ENCODE measurements around the gene ZC2HC1B.
"Not testable (repeated sequence)": the region's sequence is repeated elsewhere in the genome, so short reads cannot be mapped to it uniquely, and the experiment has no call there.

The ZC2HC1B gene

GRCh38 chr6:143871202-143871730 lies 7.0 kb downstream of the ZC2HC1B start:
- not testable (repeated sequence) for DNase-seq

DNA sequence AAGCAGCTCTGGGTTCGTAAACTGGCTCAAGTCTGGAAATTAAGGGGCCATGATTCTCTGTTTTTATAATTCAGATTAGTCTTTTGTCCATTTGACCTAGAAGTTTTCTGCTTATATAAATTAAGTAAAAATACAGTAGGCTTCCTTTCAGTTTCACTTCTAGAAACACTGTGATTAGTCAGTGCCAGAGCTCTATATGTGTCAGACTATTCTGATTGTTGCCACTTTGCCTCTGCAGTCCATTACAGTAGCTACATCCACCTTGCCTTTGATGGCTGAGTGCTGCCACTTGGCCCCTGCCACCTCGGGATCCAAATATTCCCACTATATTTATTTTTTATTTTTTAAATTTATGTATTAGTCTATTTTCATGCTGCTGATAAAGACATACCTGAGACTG lies 7.9 kb downstream of the ZC2HC1B start:
- no peak for DNase-seq

GRCh38 chr6:143873600-143873999 lies 9.3 kb downstream of the ZC2HC1B start:
- not testable (repeated sequence) for DNase-seq

- not testable (repeated sequence) for DNase-seq
These were observed 10.2 kb downstream of the ZC2HC1B start for GRCh38 chr6:143874503-143874902.

- DNase-seq, result no peak
These were observed 13.5 kb downstream of the ZC2HC1B start for GRCh38 chr6:143877584-143878271.

DNA sequence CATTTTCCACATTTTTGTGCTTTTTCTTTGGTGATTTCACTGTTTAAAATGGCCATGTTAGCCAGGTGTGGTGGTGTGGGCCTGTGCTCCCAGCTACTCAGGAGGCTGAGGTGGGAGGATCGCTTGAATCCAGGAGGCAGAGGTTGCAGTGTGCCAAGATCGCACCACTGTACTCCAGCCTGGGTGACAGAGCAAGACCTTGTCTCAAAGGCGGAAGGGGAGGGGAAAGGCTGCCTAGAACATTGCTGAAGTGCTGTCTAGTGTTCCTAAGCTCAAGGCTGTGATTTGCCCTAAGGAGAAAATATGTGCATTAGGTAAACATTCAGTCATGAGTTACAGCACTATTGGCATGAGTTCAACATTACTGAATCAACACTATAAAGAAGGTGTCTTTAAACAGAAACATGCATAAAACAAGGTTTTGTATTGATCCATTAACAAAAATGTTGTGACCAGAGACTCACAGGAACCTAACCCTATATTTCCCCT lies 14.0 kb downstream of the ZC2HC1B start:
- no peak for DNase-seq

GRCh38 chr6:143880412-143880811 lies 16.1 kb downstream of the ZC2HC1B start:
- DNase-seq, result no peak

DNA sequence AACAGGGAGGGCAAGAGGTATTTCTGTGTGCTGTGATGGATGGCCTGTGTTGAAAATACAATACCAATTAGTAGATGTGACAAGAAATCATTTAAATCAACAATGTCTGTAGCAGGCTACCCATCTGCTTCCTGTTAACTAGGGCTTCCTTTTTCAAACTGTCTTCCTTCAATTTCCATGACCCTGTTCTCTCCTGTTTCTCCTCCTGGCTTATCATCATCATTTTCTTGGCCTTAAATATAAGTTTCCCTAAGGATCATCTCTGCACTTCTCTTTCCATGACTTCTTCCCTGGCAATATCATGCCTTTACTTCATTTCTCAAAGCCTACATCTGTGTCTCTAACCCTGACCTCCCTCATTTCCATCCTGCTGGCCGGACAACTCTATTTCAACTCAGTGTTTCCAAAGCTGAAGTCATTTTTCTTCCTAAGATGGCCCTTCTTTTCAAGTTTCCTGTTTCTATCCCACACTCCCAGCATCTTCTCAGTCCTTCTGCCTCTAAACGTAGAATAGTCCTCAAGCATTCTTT lies 18.2 kb downstream of the ZC2HC1B start:
- no peak for DNase-seq

DNA sequence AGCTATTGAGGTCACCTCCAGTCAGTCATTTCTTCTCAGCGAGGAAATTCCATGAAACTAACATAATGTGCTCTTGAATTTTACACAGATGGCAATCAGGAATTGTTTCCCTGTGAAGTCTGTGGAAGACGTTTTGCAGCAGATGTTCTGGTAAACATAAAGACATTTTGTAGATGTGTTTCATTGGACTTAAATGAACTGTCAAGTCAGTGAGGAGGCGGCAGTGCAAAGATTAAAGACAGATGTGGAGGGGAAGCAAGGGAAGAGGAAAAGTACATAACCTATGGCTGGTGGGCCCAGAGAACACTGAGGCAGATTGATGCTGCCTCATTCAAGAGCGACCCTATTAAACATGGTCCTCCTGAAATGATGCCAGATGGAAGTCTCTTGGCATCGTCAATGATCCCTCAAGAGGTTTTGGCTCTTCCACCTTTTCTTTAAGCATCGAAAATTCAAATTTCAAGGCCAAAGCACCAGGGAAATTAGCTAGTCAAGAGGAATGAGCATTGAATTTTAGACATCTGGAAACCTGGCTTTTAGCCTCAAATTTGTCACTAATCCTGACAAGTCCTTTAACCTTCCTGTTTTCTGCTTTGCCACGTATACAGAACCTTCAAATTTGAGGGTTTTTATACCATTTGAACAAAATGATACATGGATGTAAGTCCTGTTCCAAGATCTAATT lies 20.1 kb downstream of the ZC2HC1B start:
- no peak for DNase-seq

DNA sequence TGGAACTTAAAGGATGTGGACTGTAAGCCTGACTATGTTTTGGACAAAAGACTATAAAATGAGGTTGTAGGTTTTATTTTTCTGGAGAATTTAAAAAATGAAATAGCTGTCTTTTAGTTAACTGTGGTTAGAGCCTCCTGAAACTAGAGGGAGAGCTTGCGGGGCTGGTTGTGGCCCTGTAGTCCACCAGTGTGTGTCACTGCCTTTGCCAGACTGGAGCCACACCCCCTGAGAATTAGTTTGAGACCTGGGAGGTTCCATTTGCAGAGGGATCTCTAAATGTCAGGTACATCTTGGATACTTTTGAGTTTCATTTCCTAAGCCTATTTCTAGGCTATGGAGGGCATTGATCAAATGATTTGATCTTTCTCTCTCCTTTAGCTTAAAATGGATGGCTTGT lies 20.8 kb downstream of the ZC2HC1B start:
- DNase-seq, result no peak

GRCh38 chr6:143894655-143895054 lies 30.4 kb downstream of the ZC2HC1B start:
- DNase-seq, result no peak

DNA sequence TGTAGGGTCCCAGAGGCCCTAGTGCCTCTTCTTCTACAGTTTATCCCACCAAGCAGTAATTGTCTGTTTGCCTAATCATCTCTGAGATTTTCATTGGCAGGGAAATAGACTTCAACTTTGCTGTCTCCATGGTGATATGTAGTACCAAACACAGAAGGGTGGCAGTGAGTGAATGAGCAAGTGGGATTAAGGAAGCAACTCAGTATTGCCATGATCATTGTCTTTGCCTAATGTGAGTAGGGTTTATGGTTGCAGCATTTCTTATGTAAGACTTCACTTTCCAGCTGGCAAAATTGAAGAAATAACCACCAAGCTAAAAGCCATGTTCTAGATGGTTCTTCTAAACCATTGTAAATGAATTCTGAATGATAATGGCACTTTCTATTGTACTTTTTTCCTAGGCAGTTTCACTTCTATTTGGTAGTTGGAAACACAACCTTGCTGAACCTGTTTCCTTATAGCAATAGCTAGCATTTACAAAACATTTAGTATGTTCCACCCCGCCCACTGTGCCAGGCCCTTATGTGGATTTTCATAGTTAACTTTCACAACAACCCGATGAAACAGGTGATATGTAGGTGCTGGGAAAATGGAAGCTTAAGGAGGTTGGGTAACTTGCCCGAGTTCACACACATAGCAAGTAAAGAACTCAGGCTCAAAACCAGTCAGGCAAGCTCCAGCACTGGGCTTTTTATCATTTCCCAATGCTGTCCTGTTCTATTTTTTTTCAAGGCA lies 32.0 kb downstream of the ZC2HC1B start:
- no peak for DNase-seq

DNA sequence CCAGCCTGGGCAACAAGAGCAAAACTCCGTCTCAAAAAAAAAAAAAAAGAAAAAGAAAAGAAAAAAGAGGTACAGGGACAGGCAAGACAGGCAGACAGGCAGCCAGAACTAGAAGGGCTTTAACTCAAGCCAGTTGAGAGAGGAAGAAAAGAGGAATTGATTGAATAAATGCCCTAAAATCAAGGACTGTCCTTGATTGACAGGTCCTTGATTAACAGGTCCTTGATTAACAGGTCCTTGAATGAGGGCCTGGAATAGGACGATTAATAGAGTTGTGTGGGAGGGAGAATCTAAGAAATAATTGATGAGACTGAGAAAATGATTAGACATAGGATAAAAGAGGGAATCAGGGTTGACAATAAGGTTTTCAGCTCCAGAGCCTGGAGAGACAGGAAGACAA lies 36.1 kb downstream of the ZC2HC1B start:
- DNase-seq, result no peak

GRCh38 chr6:143901885-143902750 lies 37.8 kb downstream of the ZC2HC1B start:
- DNase-seq, result no peak

DNA sequence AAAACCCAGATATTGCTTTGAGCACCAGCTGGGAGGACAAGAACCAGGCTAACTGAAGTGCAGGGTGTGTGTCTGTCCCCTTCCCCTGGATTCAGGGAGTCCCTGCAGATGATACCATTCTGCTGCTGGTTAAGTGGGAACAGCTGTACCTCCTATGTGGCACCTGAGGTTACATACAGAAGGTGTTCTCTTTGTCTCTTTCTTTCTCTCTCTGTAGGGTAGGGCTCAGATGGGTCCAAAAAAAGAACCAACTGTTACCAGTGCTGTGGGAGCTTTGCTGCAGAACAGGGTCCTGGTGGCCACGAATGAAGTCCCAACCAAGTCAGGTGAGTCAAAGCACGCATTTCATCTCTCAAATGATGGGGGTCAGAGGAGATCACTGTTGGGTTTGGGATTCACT lies 38.6 kb downstream of the ZC2HC1B start:
- no peak for DNase-seq

GRCh38 chr6:143911028-143911427 lies 46.8 kb downstream of the ZC2HC1B start:
- DNase-seq, result no peak

GRCh38 chr6:143912671-143913070 lies 48.4 kb downstream of the ZC2HC1B start:
- DNase-seq, result no peak

DNA sequence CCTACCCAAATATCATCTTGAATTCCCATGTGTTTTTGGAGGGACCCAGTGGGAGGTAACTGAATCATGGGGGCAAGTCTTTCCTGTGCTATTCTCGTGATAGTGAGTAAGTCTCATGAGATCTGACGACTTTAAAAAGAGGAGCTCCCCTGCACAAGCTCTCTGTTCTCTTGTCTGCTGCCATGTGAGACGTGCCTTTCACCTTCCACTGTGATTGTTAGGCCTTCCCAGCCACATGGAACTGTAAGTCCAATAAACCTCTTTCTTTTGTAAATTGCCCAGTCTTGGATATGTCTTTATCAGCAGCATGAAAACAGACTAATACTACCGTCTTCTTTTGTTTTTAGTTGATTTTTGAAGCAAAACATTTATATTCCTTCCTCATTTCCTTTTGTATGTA lies 52.8 kb downstream of the ZC2HC1B start:
- DNase-seq, result not testable (repeated sequence)

- DNase-seq, result no peak
These were observed 64.6 kb downstream of the ZC2HC1B start for GRCh38 chr6:143928853-143929252.

DNA sequence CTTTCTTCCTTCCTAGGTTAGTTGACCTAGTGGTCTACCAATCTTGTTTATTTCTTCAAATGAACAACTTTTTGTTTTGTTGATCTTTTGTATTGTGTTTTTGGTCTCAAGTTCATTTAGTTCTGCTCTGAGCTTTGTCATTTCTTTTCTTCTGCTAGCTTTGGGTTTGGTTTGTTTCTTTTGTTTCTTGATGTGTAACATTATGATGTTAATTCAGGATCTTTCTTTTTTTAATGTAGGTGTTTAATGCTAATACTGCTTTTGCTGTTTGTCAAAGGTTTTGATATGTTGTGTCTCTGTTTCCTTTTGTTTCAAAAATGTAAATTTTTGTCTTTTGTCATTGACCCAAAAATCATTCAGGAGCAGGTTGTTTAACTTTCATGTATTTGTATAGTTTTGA lies 65.7 kb downstream of the ZC2HC1B start:
- no peak for DNase-seq

GRCh38 chr6:143934331-143934730 lies 70.1 kb downstream of the ZC2HC1B start:
- no peak for DNase-seq

GRCh38 chr6:143934867-143935266 lies 70.6 kb downstream of the ZC2HC1B start:
- DNase-seq, result no peak
